Stimulated activated CD4-positive, alpha-beta T cell treated with anti-CD3 and anti-CD28 coated beads, Interleukin-2, amount 100 ng/mL, for 48 hours (primary cell): ENCODE measurements around the gene ZC3H12A.

Source experiments
- DNase-seq, 2 donors: peaks; one replicate each; pipeline ENCODE4 v3.0.0-alpha.2; 2020

Gene ZC3H12A

DNA sequence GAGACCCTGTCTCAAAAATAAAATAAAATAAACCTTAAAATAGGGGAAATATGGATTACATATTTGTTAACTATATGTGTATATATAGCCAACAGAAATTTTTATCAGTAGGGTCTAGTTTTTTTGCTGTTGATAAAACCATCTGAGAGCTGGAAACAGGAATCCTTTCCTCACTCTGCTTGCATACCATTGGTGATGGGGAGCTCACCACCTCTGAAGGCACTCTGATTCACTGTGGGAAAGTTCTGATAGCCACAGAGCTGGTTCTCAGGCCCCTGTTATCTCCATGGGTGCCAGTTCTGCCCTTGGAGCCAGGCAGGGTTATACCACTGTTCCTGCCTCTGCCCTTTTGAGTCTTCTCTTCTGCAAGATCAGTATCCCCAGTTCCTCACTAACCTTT, 17.8 kb upstream of the ZC3H12A start:
- no peak for DNase-seq

DNA sequence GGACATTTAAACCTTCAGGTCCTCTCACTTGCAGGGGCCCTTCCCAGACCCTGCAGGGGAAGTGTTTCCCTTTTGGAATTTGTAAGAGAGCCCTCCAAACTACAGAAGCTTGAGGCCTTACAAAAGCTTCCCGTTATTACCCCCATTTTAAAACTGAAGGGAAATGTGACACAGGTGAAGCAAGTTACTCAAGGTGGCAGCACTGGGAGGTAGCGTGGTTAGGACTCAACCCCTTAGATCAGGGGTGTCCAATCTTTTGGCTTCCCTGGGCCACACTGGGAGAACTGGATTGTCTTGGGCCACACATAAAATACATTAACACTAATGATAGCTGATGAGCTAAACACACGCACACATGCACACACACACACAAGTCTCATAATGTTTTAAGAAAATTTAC, 15.8 kb upstream of the ZC3H12A start:
- no peak for DNase-seq

DNA sequence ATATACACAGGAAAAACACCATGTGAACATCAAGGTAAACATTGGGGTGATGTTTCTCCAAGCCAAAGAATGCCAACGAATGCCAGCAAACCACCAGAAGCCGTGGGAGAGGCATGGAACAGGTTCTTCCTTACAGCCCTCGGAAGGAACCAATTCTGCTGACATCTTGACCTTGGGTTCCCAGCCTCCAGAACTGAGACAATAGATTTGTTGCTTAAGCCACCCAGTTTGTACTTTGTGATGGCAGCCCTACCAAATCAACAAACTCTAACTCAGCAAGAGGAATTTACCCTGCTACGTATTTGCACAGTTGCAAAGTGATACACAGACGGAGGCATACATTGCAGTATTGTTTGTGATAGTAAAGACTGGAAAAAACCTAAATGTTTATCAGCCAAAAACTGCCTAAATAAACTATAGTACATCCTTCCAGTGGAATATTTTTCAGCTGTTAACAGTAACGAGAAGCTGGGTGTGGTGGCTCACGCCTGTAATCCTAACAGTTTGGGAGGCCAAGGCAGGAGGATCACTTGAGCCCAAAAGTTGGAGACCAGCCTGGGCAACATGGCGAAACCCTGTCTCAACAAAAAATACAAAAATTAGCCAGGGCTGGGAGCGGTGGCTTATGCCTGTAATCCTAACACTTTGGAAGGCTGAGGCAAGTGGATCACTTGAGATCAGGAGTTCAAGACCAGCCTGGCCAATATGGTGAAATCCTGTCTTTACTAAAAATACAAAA, 12.5 kb upstream of the ZC3H12A start:
- no peak for DNase-seq

DNA sequence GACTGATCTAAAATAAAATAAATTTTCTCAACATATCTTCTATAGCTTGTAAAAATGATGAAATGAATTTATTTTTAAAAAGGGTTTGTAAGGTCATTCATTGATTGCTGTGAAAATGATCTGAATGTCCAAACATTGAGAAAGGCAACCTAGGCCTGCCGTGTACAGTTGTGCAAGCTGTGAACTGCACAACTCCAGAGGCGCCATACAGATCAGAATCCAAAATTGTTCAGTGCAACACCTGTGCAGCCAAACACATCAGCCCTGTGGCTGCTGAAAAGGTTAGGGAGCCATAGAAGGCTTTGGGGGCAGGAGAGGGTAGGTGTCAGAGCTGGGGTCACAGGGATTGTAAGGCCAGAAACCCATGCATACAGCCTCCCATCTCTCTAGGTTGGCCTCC, 9.9 kb upstream of the ZC3H12A start:
- no peak for DNase-seq

DNA sequence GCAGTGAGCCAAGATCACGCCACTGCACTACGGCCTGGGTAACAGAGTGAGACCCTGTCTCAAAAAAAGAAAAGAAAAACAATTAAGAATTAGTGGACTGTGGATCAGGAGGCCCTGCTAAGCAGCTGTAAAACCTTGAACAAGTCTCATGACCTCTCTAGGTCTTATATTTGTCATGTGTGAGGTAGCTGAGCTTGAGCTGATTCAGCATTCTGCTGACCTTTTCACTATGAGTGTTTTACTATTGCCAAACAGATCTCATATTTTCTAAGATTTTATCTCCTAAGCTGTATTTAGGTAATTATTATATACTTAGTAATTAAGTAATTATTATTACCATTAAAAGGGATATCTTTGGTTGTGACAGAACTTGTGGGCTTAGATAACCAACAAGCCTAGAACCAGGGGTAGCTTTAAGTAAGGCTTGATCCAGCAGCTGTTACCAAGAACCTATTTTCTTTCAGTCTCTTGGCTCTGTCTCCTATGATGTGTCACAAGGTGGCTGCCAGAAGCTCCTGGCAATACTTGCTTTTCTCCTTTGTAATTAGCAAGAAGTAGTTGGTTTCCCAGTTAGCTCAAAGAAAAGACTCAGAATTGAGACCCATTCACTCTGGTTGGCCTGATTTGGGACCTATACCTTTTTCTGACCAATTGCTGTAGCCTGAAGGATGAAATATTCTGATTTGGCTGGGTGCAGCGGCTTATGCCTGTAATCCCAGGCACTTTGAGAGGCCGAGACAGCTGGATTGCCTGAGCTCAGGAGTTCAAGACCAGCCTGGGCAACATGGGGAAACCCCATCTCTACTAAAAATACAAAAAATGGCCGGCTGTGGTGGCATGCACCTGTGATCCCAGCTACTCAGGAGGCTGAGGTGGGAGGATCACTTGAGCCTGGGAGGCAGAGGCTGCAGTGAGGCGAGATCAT, 8.5 kb upstream of the ZC3H12A start:
- no peak for DNase-seq

DNA sequence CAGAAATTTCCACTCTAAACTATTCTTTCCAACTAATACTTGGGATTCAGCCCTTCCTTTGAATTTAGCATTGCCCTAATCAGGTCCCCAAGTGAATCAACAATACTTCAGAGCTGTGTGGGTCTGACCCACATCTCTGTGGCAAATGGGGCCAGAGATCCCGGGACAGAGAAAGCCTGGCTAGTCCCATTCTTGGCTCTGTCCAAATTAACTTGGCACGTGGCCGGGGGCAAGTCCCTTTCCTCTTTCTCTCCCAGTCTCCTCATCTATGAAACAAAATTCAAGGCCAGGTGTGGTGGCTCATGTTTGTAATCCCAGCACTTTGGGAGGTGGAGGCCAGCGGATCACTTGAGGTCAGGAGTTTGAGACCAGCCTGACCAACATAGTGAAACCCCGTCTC, 6.3 kb upstream of the ZC3H12A start:
- no peak for DNase-seq

DNA sequence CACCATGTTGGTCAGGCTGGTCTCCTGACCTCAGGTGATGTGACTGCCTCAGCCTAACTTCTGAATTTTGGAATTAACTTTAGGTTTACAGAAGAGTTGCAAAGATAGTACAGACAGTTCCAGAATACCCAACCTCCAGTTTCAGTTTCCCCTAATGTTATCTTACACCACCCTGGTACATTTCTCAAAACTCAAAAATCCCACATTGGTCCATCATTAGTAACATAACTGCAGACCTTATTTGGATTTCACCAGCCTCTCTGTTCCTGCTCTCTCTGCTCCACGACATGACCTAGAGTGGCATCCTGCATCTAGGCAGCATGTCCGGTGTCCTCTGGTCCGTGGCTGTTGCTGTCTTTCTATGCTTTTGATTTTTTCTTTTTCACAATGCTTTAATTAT, 5.0 kb upstream of the ZC3H12A start:
- DNase-seq = no peak

DNA sequence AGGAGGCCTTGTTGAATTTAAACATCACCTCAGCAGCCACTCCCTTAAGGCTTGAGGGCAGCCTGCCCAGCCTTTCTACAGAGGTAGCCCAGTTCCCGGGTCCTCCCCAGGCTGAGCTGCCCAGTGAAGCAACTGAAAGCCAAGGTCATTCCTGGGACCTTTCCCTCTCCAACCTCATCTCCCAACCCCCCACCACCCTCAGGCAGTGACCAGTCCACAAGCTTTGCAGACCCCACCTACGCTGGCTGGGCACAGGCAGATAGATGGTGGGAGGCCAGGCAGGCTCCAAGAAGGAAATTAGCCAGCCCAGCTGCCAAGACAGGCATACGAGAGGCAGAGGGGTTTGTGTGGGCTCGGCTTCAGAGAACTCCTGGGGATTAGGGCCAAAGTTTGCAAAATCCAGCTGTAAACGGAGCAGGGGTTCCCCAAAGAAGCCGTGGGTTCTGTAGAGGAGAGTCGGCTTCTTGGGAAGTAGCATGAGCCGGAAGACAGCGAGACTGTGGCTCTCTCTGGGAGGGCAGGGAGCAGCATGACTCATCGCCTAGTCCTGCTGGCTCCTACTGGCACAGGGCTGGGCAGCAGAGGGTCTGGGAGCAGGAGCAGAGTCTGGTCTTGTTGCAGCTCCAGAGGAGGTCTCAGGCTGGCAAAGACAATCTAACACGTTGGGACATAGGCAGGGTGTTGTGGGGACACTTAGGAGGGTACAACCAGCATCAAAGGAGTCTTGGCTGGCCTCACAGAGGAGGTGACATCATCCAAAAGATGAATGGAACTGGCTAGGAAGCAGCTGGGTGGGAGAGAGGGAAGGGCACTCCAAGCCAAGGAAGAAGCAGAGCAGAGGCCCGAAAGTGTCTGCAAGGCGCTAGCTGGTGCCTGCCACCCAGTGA, 2.8 kb upstream of the ZC3H12A start:
- DNase-seq = no peak

DNA sequence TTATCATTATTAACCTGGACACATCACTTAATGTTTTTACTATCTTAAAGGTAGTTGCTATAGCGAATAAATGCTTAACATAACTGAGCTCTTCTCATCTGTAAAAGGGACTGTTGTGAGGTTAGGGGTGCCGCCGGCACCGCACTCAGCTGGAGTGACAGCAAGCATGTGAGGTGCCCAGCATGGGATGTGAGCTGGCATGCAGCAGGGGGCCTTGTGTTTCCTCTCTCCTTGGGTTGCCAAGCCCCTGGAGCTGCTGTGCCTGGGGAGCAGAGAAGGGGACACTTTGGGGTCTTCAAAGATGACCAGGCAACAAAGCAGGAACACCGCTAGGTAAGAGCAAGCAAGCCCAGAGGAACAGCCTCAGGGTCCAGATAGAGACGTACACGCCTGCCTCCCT, 2.1 kb upstream of the ZC3H12A start:
- no peak for DNase-seq

DNA sequence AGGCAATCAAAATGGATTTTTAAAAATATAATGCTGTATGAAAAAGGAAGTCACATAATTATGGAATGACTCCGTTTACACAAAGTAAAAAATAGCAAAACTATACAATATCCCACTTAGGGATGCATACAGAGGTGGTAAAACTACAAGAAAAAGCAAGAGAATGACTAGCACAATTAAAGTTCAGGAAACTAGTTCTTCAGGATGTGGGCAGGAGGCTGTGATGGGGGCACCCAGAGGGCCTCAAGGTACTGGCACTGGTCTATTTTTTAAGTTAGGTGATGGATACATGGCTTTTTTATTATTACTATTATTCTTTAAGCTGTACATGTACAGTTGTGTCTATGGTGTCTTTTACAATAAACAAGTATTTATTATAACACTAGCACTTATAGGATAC, 1.4 kb upstream of the ZC3H12A start:
- DNase-seq = no peak

DNA sequence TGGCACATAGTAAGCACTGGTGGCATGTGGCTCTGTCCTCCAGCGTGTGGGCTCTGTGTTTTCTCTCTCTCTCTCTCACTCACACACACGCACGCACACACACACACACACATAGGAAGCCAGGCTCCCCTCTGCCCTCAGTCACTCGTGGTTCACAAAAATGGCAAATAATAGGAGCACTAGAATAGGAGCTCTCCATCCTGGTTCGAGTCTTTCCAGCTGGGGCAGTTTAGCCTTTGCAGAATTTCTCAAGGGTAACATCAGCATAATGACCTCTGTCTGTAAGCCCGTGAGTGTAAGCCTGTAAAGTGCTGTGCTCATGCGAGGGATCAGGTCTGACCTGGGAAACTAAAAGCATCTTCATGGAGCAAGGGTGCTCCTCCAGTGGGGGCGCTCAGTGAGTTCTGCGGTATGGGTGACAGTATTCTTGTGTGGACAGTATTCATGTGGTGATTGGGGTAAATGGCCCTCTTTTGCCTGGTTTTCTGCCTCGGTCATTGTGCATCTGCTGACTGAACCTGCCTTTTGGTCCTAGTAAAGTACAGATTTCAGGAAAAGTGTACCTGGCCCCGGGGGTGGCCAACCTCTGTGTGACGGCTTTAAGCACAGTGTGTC, 842 bp upstream of the ZC3H12A start:
- DNase-seq = peak in 1 of 2 donors; percentile 39

DNA sequence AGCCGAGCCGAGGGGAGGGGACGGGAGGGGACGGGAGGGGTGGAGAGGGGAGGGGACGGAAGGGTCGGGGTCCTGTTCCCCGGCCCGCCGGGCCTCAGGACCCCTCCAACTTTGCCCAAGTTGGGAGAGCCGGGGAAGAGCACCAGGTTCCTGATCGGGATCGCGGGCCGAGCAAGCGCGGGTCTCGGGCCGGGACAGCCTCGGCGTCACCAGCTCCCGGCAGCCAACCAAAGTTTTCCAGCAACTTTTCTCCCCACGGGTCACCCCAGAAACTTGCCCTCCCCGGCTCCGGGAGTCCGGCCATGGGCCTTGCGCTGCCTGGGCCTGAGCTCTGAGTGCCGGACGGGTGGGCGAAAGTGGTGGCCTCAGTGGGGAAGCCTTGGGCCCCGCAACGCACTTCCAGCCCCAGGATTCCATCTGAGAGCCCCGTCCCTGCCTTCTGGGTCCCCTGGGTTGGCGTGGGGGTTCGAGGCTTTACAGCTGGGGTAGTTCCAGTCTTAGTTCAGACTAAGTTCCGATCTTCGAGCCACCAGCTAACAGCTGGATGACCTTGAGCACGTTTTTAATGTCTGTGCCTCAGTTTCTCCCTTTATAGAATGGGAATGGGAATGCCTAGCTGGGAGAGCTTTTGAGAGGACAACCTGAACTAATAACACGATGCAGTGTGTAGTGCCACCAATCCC, 458 bp downstream of the ZC3H12A start:
- DNase-seq = no peak

DNA sequence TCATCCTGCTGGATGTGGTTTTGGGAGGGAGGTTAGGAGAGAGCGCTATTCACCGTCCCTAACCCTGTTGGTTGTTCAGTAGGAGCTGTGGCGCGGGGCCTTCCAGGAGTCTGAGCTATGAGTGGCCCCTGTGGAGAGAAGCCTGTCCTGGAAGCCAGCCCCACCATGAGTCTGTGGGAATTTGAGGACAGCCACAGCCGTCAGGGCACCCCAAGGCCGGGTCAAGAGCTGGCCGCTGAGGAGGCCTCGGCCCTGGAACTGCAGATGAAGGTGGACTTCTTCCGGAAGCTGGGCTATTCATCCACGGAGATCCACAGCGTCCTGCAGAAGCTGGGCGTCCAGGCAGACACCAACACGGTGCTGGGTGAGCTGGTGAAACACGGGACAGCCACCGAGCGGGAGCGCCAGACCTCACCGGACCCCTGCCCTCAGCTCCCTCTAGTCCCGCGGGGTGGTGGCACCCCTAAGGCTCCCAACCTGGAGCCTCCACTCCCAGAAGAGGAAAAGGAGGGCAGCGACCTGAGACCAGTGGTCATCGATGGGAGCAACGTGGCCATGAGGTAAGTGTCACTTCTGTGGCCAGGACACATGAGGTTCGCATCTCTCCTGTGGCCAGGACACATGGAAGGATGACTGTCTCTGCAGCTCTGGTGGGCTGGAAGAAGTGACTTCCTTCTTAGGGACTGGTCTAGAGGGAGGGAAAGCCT, 1.2 kb downstream of the ZC3H12A start:
- no peak for DNase-seq

DNA sequence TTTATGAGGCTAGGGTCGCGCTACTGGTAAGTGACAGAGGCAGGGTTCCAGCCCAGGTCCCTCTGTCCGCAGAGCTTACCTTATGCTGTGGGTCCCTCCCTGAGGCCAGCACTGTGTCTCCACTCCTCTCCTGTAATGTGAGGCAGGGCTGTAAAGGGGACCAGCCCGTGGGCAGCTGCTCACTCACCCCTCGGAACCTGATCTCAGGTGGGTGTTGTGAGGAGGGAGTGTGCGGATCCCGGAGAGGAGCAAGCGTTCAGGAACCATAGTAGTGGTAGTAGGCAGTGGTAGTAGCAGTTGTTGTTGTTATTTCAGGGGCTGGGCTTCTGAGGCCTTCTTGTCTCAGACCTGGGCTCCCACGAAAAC, 1.7 kb downstream of the ZC3H12A start:
- DNase-seq = no peak

DNA sequence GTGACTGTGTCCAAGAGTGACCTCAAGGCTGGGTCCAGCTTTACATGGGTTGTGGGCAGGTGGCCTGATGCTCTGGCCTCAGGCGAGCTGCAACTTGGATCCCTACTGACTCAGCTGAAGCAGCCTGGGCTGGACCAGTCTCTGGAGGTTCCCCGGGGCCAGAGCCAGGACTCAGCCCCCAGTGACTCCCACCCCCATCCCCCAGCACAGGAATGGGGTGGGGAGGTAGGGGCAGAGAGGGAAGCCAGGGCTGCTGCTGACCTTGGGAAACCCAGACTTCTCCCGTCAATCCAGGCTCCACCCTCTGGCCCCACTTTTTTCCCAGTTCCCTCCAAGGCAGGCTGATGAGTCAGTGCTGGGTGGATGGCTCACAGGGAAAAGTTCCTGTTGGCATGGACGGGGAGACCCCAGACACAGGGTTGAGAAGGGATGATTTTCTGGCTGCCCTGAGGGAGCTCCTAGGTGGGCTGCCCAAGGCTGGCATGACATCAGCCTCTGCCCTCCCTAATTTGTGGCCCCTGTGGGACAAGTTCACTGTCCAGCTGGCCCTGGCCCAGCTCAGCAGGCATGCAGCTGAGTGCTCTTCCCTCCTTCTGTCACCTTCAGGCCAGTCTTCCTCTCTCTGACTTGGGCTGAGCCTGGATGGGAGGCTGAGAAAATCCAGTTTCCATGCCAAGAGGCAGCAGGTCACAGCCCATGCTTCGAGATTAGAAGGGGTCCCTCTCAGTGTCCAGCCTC, 2.2 kb downstream of the ZC3H12A start:
- no peak for DNase-seq

DNA sequence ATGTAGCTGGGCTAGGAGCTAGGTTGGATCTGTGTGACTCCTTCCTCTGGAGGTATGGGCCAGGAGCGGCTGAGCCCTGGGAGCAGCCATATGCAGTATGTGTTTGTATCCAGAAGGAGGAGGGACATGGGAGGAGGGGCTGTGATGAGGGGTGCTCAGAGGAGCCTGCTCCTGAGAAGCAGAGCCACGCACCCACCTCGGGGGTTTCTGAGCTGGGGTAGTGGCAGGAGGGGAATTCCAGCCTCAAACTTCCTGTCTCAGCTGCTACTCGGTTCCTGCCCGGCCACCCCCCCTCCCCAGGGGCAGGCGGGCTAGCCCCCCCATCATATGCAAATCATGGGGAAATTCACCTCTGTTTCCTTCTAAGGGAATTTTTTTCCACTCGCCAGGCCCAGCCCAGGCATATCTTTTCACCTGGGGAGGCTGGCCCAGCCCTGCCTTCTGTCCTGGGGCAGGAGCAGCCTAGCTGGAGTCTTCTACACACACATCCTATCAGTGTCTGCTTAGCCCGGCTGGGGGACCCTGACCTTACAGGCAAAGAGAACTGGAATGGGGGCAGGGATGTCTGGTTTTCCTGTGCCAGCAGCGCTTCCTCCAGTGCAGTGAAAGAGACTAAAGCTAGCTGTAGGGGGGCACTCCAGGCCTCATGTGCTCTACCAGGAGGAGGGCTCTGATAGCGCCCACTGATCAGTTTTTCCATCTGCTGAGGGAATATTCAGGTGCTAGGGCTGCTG, 3.0 kb downstream of the ZC3H12A start:
- DNase-seq = peak; percentile 61 to 73

DNA sequence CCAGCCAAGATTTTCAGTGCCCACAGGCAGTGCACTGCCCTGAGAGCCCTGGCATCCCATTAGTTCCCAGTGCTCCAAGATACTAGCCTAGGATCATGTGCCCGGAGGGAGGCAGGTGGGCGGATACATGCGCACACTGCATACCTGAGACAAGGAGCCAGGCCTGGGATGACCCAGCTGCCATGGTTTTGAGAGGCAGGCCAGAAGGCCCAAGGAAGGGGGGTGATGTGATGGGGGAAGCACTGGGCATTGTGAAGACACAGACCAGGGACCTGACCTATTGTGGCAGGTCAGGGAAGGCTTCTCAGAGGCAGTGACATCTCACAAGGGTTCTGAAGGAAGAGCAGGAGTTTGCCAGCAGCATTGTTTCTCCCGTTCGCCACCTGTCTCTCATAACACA, 3.6 kb downstream of the ZC3H12A start:
- no peak for DNase-seq

DNA sequence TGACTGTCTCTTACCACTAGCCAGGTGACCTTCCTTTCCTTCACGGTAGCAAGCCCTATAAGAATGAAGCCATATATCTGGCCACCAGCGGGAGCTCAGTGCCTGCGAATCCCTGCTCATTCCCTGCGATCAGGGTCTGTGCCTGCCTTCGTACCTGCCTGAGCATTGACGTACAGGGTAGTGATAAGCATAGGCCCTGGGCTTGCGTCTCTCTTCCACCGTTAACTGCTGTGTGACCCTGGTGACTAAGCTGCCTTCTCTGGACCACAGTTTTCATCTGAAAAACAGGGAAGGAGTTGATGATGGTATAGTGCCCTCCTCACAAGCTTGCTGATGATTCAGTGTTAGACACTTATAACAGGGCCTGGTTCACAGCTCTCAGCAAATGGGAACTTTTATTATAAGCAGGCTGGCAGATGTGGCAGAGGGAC, 4.1 kb downstream of the ZC3H12A start:
- peak; percentile 38 to 48 for DNase-seq

DNA sequence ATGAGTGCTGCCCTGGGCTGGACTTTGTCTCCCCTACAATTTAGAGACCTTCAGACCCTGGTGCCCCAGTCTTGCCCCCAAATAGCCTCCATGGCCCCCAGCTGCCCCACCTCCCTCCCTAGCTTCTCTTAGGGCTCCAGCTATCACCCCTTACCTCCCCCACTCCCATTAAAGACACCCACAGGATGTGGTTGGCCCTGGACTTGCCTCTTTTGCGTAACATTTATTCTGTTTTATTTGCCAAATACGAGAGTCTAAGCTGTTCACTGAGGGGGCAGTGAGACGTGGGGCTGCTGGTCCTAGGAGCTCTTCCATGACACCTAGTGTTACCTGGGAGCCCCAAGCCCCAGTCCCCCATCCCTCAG, 4.5 kb downstream of the ZC3H12A start:
- DNase-seq = no peak
